HepG2 (cell line): Measurements from ENCODE around the gene MARS2. TPM values are rescaled to one million over a fixed set of nuclear protein-coding genes. Genes with fewer than 3 reads are reported as not detected.

ENCODE experiments used
- CSRNP1 ChIP-seq: sonication (generic); formaldehyde crosslinking; IDR thresholded peaks from 2 replicates; pipeline ENCODE4 v1.8.1; 2023; ENCODE audit warnings: mild to moderate bottlenecking, missing genetic modification reagents
- KDM3A ChIP-seq: IDR thresholded peaks from 2 replicates; pipeline ENCODE4 v1.6.1; 2018; ENCODE audit warnings: low read depth, missing compliant biosample characterization
- KLF13 ChIP-seq: sonication (generic); formaldehyde crosslinking; IDR thresholded peaks from 2 replicates; pipeline ENCODE4 v1.4.0; 2020; ENCODE audit warnings: mild to moderate bottlenecking, missing genetic modification reagents
- KMT2A ChIP-seq: sonication (generic); formaldehyde crosslinking; IDR thresholded peaks from 2 replicates; pipeline ENCODE4 v1.4.0; 2020; ENCODE audit warnings: missing genetic modification reagents
- LBX2 ChIP-seq: sonication (generic); formaldehyde crosslinking; IDR thresholded peaks from 2 replicates; pipeline ENCODE4 v1.5.0; 2020; ENCODE audit warnings: missing genetic modification reagents, mild to moderate bottlenecking, borderline replicate concordance
- PHF21A ChIP-seq: sonication (generic); formaldehyde crosslinking; IDR thresholded peaks from 2 replicates; pipeline ENCODE4 v1.5.0; 2020; ENCODE audit warnings: mild to moderate bottlenecking, missing genetic modification reagents
- REPIN1 ChIP-seq: sonication (generic); formaldehyde crosslinking; IDR thresholded peaks from 2 replicates; pipeline ENCODE4 v1.8.0; 2022; ENCODE audit warnings: missing genetic modification reagents, low read depth, mild to moderate bottlenecking, borderline replicate concordance
- TCF12 ChIP-seq, 2 experiments: fragments of 450-650 bp in 1 of 2; sonication (generic) in 1 of 2; formaldehyde crosslinking in 1 of 2; IDR thresholded peaks; 2 replicates each; pipeline versions ENCODE4 v1.6.1 to v1.8.0; 2017 to 2022; ENCODE audit warnings: antibody characterized with exemption in 1 of 2, mild to moderate bottlenecking in 1 of 2, missing genetic modification reagents in 1 of 2, moderate library complexity in 1 of 2
- ZNF18 ChIP-seq: sonication (generic); formaldehyde crosslinking; IDR thresholded peaks from 2 replicates; pipeline ENCODE4 v1.8.0; 2022; ENCODE audit warnings: mild to moderate bottlenecking, missing genetic modification reagents; ENCODE audit not compliant: insufficient replicate concordance
- ZNF382 ChIP-seq: sonication (generic); formaldehyde crosslinking; IDR thresholded peaks from 2 replicates; pipeline ENCODE4 v1.5.0; 2020; ENCODE audit warnings: missing genetic modification reagents, mild to moderate bottlenecking, borderline replicate concordance
- ZSCAN31 ChIP-seq: sonication (generic); formaldehyde crosslinking; IDR thresholded peaks from 2 replicates; pipeline ENCODE4 v1.5.0; 2020; ENCODE audit warnings: low read depth, mild to moderate bottlenecking, missing genetic modification reagents
- polyA plus RNA-seq, 8 experiments: library from polyadenylated mRNA; depleted of rRNA in 3 of 8; stranded (reverse) in 7 of 8; unstranded in 1 of 8; fragments of >200 nt; fragmentation: Illumina TruSeq in 4 of 8; extraction: Trizol in 4 of 8; gene quantifications; 2 replicates each; pipeline versions ENCODE4 v1.2.1 to v1.2.3, GENCODE V29; 2011 to 2016; ENCODE audit warnings: low read depth in 4 of 8, missing spikeins in 1 of 8, mixed read lengths in 1 of 8; ENCODE audit not compliant: insufficient read depth in 1 of 8
- total RNA-seq, 5 experiments: library from RNA; depleted of rRNA; stranded (reverse); fragments of >200 nt; fragmentation: Illumina TruSeq; extraction: Trizol; gene quantifications; 2 replicates each; pipeline ENCODE4 v1.2.3, GENCODE V29; 2016; ENCODE audit warnings: low read depth in 1 of 5
- TF ChIP-seq, protein P1 (sequence below): sonication (generic); formaldehyde crosslinking; IDR thresholded peaks from 2 replicates; pipeline ENCODE4 v1.5.1; 2020; ENCODE audit warnings: mild to moderate bottlenecking, missing genetic modification reagents
- TF ChIP-seq, protein P2 (sequence below), 2 experiments: sonication (generic) in 1 of 2; formaldehyde crosslinking in 1 of 2; IDR thresholded peaks; 2 replicates each; pipeline versions ENCODE4 v1.4.0 to v1.6.1; 2016 to 2020; ENCODE audit warnings: borderline replicate concordance in 1 of 2, low read depth in 1 of 2, mild to moderate bottlenecking in 1 of 2, missing genetic modification reagents in 1 of 2

MARS2 gene
- total and polyA plus RNA-seq, 2 of the 13 experiments (the other 11 are each of a cell fraction or from before 2014, with no cell fraction given), result 6.9 to 16.2 TPM

DNA sequence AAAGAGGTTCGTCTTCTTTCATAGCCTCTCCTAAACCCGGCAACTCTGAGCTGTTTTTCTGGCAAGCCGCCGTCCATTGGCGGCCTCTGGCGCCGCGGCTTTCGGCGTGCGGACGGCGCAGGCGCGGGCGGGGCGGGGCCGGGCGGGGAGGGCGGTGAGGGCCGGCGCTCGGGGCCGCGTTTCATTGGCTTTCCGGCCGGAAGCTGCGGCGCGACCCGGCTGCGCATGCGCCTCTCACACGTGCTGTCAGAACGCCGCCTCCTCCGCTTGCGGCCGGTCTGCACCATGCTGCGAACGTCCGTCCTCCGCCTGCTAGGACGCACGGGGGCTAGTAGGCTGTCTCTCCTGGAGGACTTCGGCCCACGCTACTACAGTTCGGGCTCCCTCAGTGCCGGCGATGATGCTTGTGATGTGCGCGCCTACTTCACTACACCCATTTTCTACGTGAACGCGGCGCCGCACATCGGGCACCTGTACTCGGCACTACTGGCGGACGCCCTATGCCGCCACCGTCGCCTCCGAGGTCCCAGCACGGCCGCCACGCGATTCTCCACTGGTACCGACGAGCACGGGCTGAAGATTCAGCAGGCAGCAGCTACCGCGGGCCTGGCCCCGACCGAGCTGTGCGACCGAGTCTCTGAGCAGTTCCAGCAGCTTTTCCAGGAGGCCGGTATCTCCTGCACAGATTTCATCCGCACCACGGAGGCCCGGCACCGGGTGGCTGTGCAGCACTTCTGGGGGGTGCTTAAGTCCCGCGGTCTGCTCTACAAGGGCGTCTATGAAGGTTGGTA lies at the start of gene MARS2 (continued):
- TF ChIP-seq KDM3A (peak; percentile 18; the same call in 1 of the 2 replicates), LBX2 (CRISPR knock-in tag) (peak; percentile 64; the same call in 1 of the 2 replicates), ZNF382 (CRISPR knock-in tag) (no peak), ZNF18 (no peak), PHF21A (CRISPR knock-in tag) (peak; percentile 45; the same call in 1 of the 2 replicates), TCF12 (IDR thresholded peaks at IDR 0.05) (no peak), TCF12 (CRISPR knock-in tag; IDR thresholded peaks at IDR 0.05) (peak; percentile 72; the same call in 1 of the 2 replicates), REPIN1 (peak; percentile 84), ZSCAN31 (CRISPR knock-in tag) (peak; percentile 40; the same call in 1 of the 2 replicates), CSRNP1 (CRISPR knock-in tag) (no peak), KLF13 (peak; percentile 85), KMT2A (peak; percentile 91)
- TF ChIP-seq, protein P1, sequence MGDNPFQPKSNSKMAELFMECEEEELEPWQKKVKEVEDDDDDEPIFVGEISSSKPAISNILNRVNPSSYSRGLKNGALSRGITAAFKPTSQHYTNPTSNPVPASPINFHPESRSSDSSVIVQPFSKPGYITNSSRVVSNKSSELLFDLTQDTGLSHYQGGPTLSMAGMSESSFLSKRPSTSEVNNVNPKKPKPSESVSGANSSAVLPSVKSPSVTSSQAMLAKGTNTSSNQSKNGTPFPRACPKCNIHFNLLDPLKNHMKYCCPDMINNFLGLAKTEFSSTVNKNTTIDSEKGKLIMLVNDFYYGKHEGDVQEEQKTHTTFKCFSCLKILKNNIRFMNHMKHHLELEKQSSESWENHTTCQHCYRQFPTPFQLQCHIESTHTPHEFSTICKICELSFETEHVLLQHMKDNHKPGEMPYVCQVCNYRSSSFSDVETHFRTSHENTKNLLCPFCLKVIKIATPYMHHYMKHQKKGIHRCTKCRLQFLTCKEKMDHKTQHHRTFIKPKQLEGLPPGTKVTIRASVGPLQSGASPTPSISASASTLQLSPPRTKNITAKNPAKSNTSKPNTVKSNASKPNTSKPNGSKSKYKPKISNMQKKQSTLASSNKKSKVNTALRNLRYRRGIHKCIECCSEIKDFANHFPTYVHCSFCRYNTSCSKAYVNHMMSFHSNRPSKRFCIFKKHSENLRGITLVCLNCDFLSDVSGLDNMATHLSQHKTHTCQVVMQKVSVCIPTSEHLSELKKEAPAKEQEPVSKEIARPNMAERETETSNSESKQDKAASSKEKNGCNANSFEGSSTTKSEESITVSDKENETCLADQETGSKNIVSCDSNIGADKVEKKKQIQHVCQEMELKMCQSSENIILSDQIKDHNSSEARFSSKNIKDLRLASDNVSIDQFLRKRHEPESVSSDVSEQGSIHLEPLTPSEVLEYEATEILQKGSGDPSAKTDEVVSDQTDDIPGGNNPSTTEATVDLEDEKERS (CRISPR knock-in tag), result peak; percentile 92
- TF ChIP-seq, protein P2, sequence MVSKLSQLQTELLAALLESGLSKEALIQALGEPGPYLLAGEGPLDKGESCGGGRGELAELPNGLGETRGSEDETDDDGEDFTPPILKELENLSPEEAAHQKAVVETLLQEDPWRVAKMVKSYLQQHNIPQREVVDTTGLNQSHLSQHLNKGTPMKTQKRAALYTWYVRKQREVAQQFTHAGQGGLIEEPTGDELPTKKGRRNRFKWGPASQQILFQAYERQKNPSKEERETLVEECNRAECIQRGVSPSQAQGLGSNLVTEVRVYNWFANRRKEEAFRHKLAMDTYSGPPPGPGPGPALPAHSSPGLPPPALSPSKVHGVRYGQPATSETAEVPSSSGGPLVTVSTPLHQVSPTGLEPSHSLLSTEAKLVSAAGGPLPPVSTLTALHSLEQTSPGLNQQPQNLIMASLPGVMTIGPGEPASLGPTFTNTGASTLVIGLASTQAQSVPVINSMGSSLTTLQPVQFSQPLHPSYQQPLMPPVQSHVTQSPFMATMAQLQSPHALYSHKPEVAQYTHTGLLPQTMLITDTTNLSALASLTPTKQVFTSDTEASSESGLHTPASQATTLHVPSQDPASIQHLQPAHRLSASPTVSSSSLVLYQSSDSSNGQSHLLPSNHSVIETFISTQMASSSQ (IDR thresholded peaks at IDR 0.05; ENCODE audit: low read depth), result no peak
- TF ChIP-seq, protein P2 (CRISPR knock-in tag; IDR thresholded peaks at IDR 0.05; ENCODE audit: borderline replicate concordance), result peak; percentile 52; the same call in 1 of the 2 replicates
